GM13977 (cell line): Measurements from ENCODE around the gene POU4F1.

Experiments used
- DNase-seq: peaks from one replicate; pipeline ENCODE4 v3.0.0; 2012; ENCODE audit warnings: low spot score
- CTCF ChIP-seq: IDR thresholded peaks from 2 replicates; pipeline ENCODE4 v1.5.1; 2012; ENCODE audit warnings: mild to moderate bottlenecking, control low read depth; ENCODE audit not compliant: insufficient read depth; ENCODE audit errors: extremely low read depth, missing control alignments
- in situ Hi-C: fragments of 300-500 bp; cut with MboI; formaldehyde crosslinking; loops from one replicate; pipeline ENCODE4 v1.12.0; 2022; ENCODE audit warnings: low sequenced_read_pairs, low pct_unique_long_range_greater_than_20kb, mixed read lengths, inconsistent platforms; ENCODE audit not compliant: unreplicated experiment

POU4F1 gene

GRCh38 chr13:78592584-78592983 is 10.8 kb downstream of the POU4F1 start:
- DNase-seq, result no peak
- in situ Hi-C loops, result no loop called here
- no peak for TF ChIP-seq CTCF

- no peak for TF ChIP-seq CTCF
- in situ Hi-C loops, result no loop called here
- peak; percentile 44 for DNase-seq
Measured at GRCh38 chr13:78589206-78589605, 14.1 kb downstream of the POU4F1 start.

- in situ Hi-C loops, result no loop called here
- DNase-seq, result no peak
- no peak for TF ChIP-seq CTCF
Measured at GRCh38 chr13:78587395-78587794, 16.0 kb downstream of the POU4F1 start.

- DNase-seq, result no peak
- in situ Hi-C loops, result no loop called here
- TF ChIP-seq CTCF, result peak; percentile 17
Measured at GRCh38 chr13:78586706-78587105, 16.6 kb downstream of the POU4F1 start.

- in situ Hi-C loops, result no loop called here
- DNase-seq, result no peak
- no peak for TF ChIP-seq CTCF
Measured at GRCh38 chr13:78576261-78576660, 27.1 kb downstream of the POU4F1 start.

GRCh38 chr13:78572459-78572858 is 30.9 kb downstream of the POU4F1 start:
- in situ Hi-C loops, result no loop called here
- no peak for TF ChIP-seq CTCF
- DNase-seq, result no peak

- no peak for DNase-seq
- in situ Hi-C loops, result no loop called here
- TF ChIP-seq CTCF, result no peak
Measured at GRCh38 chr13:78569029-78569428, 34.3 kb downstream of the POU4F1 start.
